B cell (primary cell): ENCODE data around the gene DPT. TPM values are rescaled to one million over a fixed set of nuclear protein-coding genes. Genes with fewer than 3 reads are reported as not detected.

Experiments
- ATAC-seq: fragments of 200-7000 bp; cut with Tn5 transposase; one replicate; pipeline ENCODE4 v1.10.0; 2021; ENCODE audit warnings: low read depth, mild to moderate bottlenecking, moderate number of reproducible peaks, moderate library complexity
- CTCF ChIA-PET: fragments of 350-600 bp; sonication (Branson Sonifier 250); formaldehyde crosslinking; loops from one replicate; lab custom pipeline; 2021; ENCODE audit warnings: antibody characterized with exemption, inconsistent platforms; lab: Charles Lee
- POLR2A ChIA-PET: fragments of 350-600 bp; sonication (Branson Sonifier 250); formaldehyde crosslinking; loops from one replicate; lab custom pipeline; 2021; ENCODE audit warnings: antibody characterized with exemption; lab: Charles Lee
- DNase-seq: peaks from one replicate; pipeline ENCODE4 v3.0.0; 2013
- H2AFZ ChIP-seq: 2 replicates; pipeline ENCODE4 v1.6.1; 2012; ENCODE audit warnings: mild to moderate bottlenecking, low read depth, low read length; ENCODE audit not compliant: insufficient read depth, poor library complexity, severe bottlenecking
- H3K27ac ChIP-seq, 2 donors: 1 replicate in 1 of 2; 2 replicates in 1 of 2; pipeline ENCODE4 v1.5.1; 2012 to 2013; ENCODE audit warnings: low read length in 2 of 2, mild to moderate bottlenecking in 2 of 2, moderate library complexity in 1 of 2
- H3K27me3 ChIP-seq, 4 experiments: fragments of 200-600 bp in 1 of 4; sonication (generic) in 1 of 4; replicated peaks in 1 of 4; 1 replicate in 2 of 4; 2 replicates in 2 of 4; pipeline versions ENCODE4 v1.6.1 to v1.7.0; 2013 to 2016; ENCODE audit warnings: low read length in 3 of 4, mild to moderate bottlenecking in 2 of 4, mixed read lengths in 1 of 4, moderate library complexity in 1 of 4; ENCODE audit not compliant: insufficient read depth in 4 of 4, control insufficient read depth in 3 of 4; ENCODE audit errors: control extremely low read depth in 1 of 4
- H3K36me3 ChIP-seq, 2 experiments: replicated peaks in 1 of 2; 1 replicate in 1 of 2; 2 replicates in 1 of 2; pipeline versions ENCODE4 v1.6.1 to v1.7.1; 2013; ENCODE audit warnings: low read length in 1 of 2; ENCODE audit not compliant: insufficient read depth in 2 of 2, control insufficient read depth in 1 of 2; ENCODE audit errors: control extremely low read depth in 1 of 2, extremely low read depth in 1 of 2
- H3K4me1 ChIP-seq, 2 donors: fragments of 200-600 bp in 1 of 2; sonication (generic) in 1 of 2; 1 replicate in 1 of 2; 2 replicates in 1 of 2; pipeline versions ENCODE4 v1.5.1 to v1.6.1; 2013 to 2017; ENCODE audit warnings: low read length in 2 of 2; ENCODE audit not compliant: control insufficient read depth in 2 of 2, insufficient read depth in 2 of 2
- H3K4me2 ChIP-seq: replicated peaks from 2 replicates; pipeline ENCODE3; 2012; ENCODE audit warnings: mild to moderate bottlenecking, low read depth, low read length; ENCODE audit not compliant: poor library complexity, severe bottlenecking
- H3K4me3 ChIP-seq, 5 experiments: fragments of 200-600 bp in 1 of 5; sonication (generic) in 1 of 5; 1 replicate in 3 of 5; 2 replicates in 2 of 5; pipeline versions ENCODE4 v1.5.1 to v1.7.0; 2011 to 2016; ENCODE audit warnings: low read length in 4 of 5, mild to moderate bottlenecking in 4 of 5, low read depth in 2 of 5, control low read depth in 1 of 5, moderate library complexity in 1 of 5; ENCODE audit not compliant: insufficient read depth in 1 of 5; ENCODE audit errors: control extremely low read depth in 1 of 5, extremely low read depth in 1 of 5
- H3K79me2 ChIP-seq: fragments of 200-600 bp; sonication (generic); one replicate; pipeline ENCODE4 v1.6.0; 2016; ENCODE audit warnings: low read length; ENCODE audit not compliant: control insufficient read depth, insufficient read depth
- H3K9ac ChIP-seq: fragments of 200-600 bp; sonication (generic); 2 replicates; pipeline ENCODE4 v1.6.1; 2017; ENCODE audit warnings: mild to moderate bottlenecking, low read length, moderate library complexity
- H3K9me3 ChIP-seq, 3 donors: one replicate each; pipeline versions ENCODE4 v1.6.1 to v1.7.1; 2013; ENCODE audit warnings: low read length in 2 of 3; ENCODE audit not compliant: control insufficient read depth in 2 of 3, insufficient read depth in 1 of 3; ENCODE audit errors: control extremely low read depth in 1 of 3
- H4K20me1 ChIP-seq: 2 replicates; pipeline ENCODE4 v1.6.0; 2012; ENCODE audit warnings: mild to moderate bottlenecking, low read length; ENCODE audit not compliant: insufficient read depth, control insufficient read depth, poor library complexity, severe bottlenecking
- H3K27ac Mint-ChIP-seq: one replicate; pipeline ENCODE4 v1.8.0; 2021; ENCODE audit warnings: mixed read lengths
- H3K27me3 Mint-ChIP-seq: one replicate; pipeline ENCODE4 v1.8.0; 2021; ENCODE audit warnings: mixed read lengths
- H3K4me1 Mint-ChIP-seq: one replicate; pipeline ENCODE4 v1.8.0; 2021; ENCODE audit warnings: mixed read lengths
- H3K4me3 Mint-ChIP-seq: one replicate; pipeline ENCODE4 v1.8.0; 2021; ENCODE audit warnings: mixed read lengths
- H3K9me3 Mint-ChIP-seq: one replicate; pipeline ENCODE4 v1.8.0; 2022; ENCODE audit warnings: mixed read lengths; ENCODE audit not compliant: insufficient read depth
- CTCF ChIP-seq: fragments of 200-600 bp; IDR thresholded peaks from one replicate; pipeline ENCODE4 v1.8.0; 2022; ENCODE audit warnings: antibody characterized with exemption, mild to moderate bottlenecking
- EZH2 ChIP-seq: IDR thresholded peaks from 2 replicates; pipeline ENCODE4 v1.6.1; 2012; ENCODE audit warnings: borderline replicate concordance, low read depth, mild to moderate bottlenecking, moderate library complexity, low read length; ENCODE audit not compliant: insufficient read depth, poor library complexity, severe bottlenecking
- WGBS: methylation state at CpG from one replicate; pipeline ENCODE4 v1.1.5; 2013; ENCODE audit warnings: missing lambda C conversion rate; ENCODE audit not compliant: insufficient coverage; 5-methylcytosine and 5-hydroxymethylcytosine counted together
- intact Hi-C: fragments of 100-400 bp; cut with micrococcal nuclease; formaldehyde crosslinking; loops from one replicate; pipeline ENCODE4 v1.10.0; 2022
- polyA plus RNA-seq: library from polyadenylated mRNA; depleted of rRNA; stranded (reverse); fragments of >200 nt; gene quantifications from 2 replicates; pipeline ENCODE4 v1.2.3, GENCODE V29; 2012
- total RNA-seq, 2 donors: library from RNA; stranded (reverse); fragments of 120-200 nt in 1 of 2; gene quantifications; 1 replicate in 1 of 2; 2 replicates in 1 of 2; pipeline versions ENCODE4 v1.2.3 to v1.2.4, GENCODE V29; 2013 to 2022

The DPT gene
- total and polyA plus RNA-seq, 2 donors (not counting 1 experiment from before 2014, with no cell fraction given): not detected

GRCh38 chr1:168759077-168759476 lies 30.1 kb upstream of the DPT start:
- Mint-ChIP-seq H3K27ac (no peak overlapping the region), H3K27me3 (peaks cover 4% of the 10 kb centered on the region), H3K4me3 (no peak overlapping the region), H3K9me3 (no peaks in the 10 kb centered on the region), H3K4me1 (no peaks in the 10 kb centered on the region)
- H3K9me3 ChIP-seq: no peaks in the 10 kb centered on the region
- intact Hi-C loops: no loop called here
- DNase-seq: no peak
- no peaks in the 10 kb centered on the region for H3K4me1 ChIP-seq
- TF ChIP-seq CTCF (no peak), EZH2 (no peak)
- no peaks in the 10 kb centered on the region for H4K20me1 ChIP-seq
- H3K4me2 ChIP-seq: no peak overlapping the region
- H3K27ac ChIP-seq: no peak overlapping the region
- ChIA-PET CTCF (no interaction called here), POLR2A (no interaction called here)
- no peak overlapping the region for H2AFZ ChIP-seq
- no CpG with 5 or more reads among the region's 3 CpGs for WGBS
- H3K4me3 ChIP-seq: no peak overlapping the region
- ATAC-seq: no peak
- no peaks in the 10 kb centered on the region for H3K79me2 ChIP-seq
- H3K9ac ChIP-seq: no peak overlapping the region
- no peaks in the 10 kb centered on the region for H3K27me3 ChIP-seq
- no peaks in the 10 kb centered on the region for H3K36me3 ChIP-seq

GRCh38 chr1:168758503-168758902 lies 29.5 kb upstream of the DPT start:
- TF ChIP-seq CTCF (no peak), EZH2 (no peak)
- H3K27ac ChIP-seq: no peak overlapping the region
- H3K9me3 Mint-ChIP-seq: no peaks in the 10 kb centered on the region
- H3K4me3 Mint-ChIP-seq: no peak overlapping the region
- no peak overlapping the region for H3K27ac Mint-ChIP-seq
- ChIA-PET CTCF (no interaction called here), POLR2A (no interaction called here)
- no peaks in the 10 kb centered on the region for H3K9me3 ChIP-seq
- H3K4me1 Mint-ChIP-seq: no peaks in the 10 kb centered on the region
- no peak for DNase-seq
- H3K27me3 ChIP-seq: no peaks in the 10 kb centered on the region
- H3K4me1 ChIP-seq: no peaks in the 10 kb centered on the region
- no peak overlapping the region for H3K4me3 ChIP-seq
- H3K4me2 ChIP-seq: no peak overlapping the region
- peaks cover 4% of the 10 kb centered on the region for H3K27me3 Mint-ChIP-seq
- H3K9ac ChIP-seq: no peak overlapping the region
- H2AFZ ChIP-seq: no peak overlapping the region
- H3K79me2 ChIP-seq: no peaks in the 10 kb centered on the region
- H4K20me1 ChIP-seq: no peaks in the 10 kb centered on the region
- WGBS: no CpG with 5 or more reads among the region's 1 CpG
- intact Hi-C loops: no loop called here
- no peaks in the 10 kb centered on the region for H3K36me3 ChIP-seq
- ATAC-seq: no peak
